Liver (tissue), 9 donors: ENCODE results near the gene TMEM59. TPM values are rescaled to one million over a fixed set of nuclear protein-coding genes. Genes with fewer than 3 reads are reported as not detected.
A peak's percentile ranks its signal among the peaks of the same experiment; 100 is the strongest.

Experiments
- DNase-seq: peaks from one replicate; pipeline ENCODE4 v3.0.0-alpha.2; 2017; ENCODE audit warnings: low spot score
- H3K27ac ChIP-seq, 2 donors: one replicate each; pipeline ENCODE4 v1.7.0; 2013; ENCODE audit warnings: inconsistent platforms in 2 of 2, low read length in 2 of 2, control low read depth in 1 of 2, low read depth in 1 of 2, mild to moderate bottlenecking in 1 of 2
- H3K27me3 ChIP-seq, 4 donors: one replicate each; pipeline versions ENCODE4 v1.6.1 to v1.7.0; 2013; ENCODE audit warnings: low read length in 3 of 4, inconsistent platforms in 1 of 4, mild to moderate bottlenecking in 1 of 4, moderate library complexity in 1 of 4; ENCODE audit not compliant: control insufficient read depth in 4 of 4, insufficient read depth in 4 of 4
- H3K36me3 ChIP-seq, 4 donors: one replicate each; pipeline versions ENCODE4 v1.6.1 to v1.7.0; 2013; ENCODE audit warnings: low read length in 3 of 4, mild to moderate bottlenecking in 3 of 4, low read depth in 1 of 4, moderate library complexity in 1 of 4; ENCODE audit not compliant: control insufficient read depth in 4 of 4, insufficient read depth in 3 of 4
- H3K4me1 ChIP-seq, 4 donors: one replicate each; pipeline versions ENCODE4 v1.6.1 to v1.7.0; 2013; ENCODE audit warnings: low read length in 3 of 4, mild to moderate bottlenecking in 3 of 4, moderate library complexity in 1 of 4; ENCODE audit not compliant: control insufficient read depth in 4 of 4, insufficient read depth in 4 of 4
- H3K4me3 ChIP-seq, 3 donors: one replicate each; pipeline versions ENCODE4 v1.6.1 to v1.7.0; 2013; ENCODE audit warnings: low read length in 3 of 3, control low read depth in 1 of 3, low read depth in 1 of 3, mild to moderate bottlenecking in 1 of 3
- H3K9ac ChIP-seq, 2 donors: one replicate each; pipeline ENCODE4 v1.7.0; 2013; ENCODE audit warnings: low read length in 2 of 2, mild to moderate bottlenecking in 2 of 2, moderate library complexity in 2 of 2, control low read depth in 1 of 2, low read depth in 1 of 2
- H3K9me3 ChIP-seq, 4 donors: one replicate each; pipeline versions ENCODE4 v1.6.1 to v1.7.0; 2013; ENCODE audit warnings: low read length in 3 of 4; ENCODE audit not compliant: control insufficient read depth in 4 of 4
- EGR1 ChIP-seq, 2 donors: IDR thresholded peaks; 2 replicates each; pipeline ENCODE4 v1.6.1; 2016 to 2018; ENCODE audit warnings: antibody characterized with exemption in 2 of 2, low read depth in 2 of 2
- FOXA1 ChIP-seq: IDR thresholded peaks from 2 replicates; pipeline ENCODE4 v1.6.1; 2016; ENCODE audit warnings: antibody characterized with exemption
- FOXA2 ChIP-seq: IDR thresholded peaks from 2 replicates; pipeline ENCODE4 v1.6.1; 2016; ENCODE audit warnings: antibody characterized with exemption
- GABPA ChIP-seq, 2 donors: IDR thresholded peaks in 1 of 2; conservative IDR thresholded peaks in 1 of 2; 2 replicates each; pipeline ENCODE4 v1.6.1; 2016; ENCODE audit warnings: antibody characterized with exemption in 2 of 2, mild to moderate bottlenecking in 1 of 2, moderate library complexity in 1 of 2
- HNF4A ChIP-seq, 2 donors: conservative IDR thresholded peaks; 2 replicates each; pipeline ENCODE4 v1.6.1; 2016; ENCODE audit warnings: antibody characterized with exemption in 2 of 2, mild to moderate bottlenecking in 2 of 2
- HNF4G ChIP-seq: IDR thresholded peaks from 2 replicates; pipeline ENCODE4 v1.6.1; 2016; ENCODE audit warnings: antibody characterized with exemption
- JUND ChIP-seq, 2 donors: IDR thresholded peaks; 2 replicates each; pipeline ENCODE4 v1.6.1; 2016; ENCODE audit warnings: antibody characterized with exemption in 2 of 2
- NR2F2 ChIP-seq: IDR thresholded peaks from 2 replicates; pipeline ENCODE4 v1.6.1; 2016; ENCODE audit warnings: antibody characterized with exemption
- RAD21 ChIP-seq, 2 donors: IDR thresholded peaks; 2 replicates each; pipeline ENCODE4 v1.6.1; 2016; ENCODE audit warnings: antibody characterized with exemption in 2 of 2, mild to moderate bottlenecking in 2 of 2
- RXRA ChIP-seq, 2 donors: IDR thresholded peaks; 2 replicates each; pipeline ENCODE4 v1.6.1; 2017 to 2018; ENCODE audit warnings: antibody characterized with exemption in 2 of 2, mild to moderate bottlenecking in 1 of 2
- SP1 ChIP-seq: IDR thresholded peaks from 2 replicates; pipeline ENCODE4 v1.6.1; 2018; ENCODE audit warnings: antibody characterized with exemption, mild to moderate bottlenecking
- TAF1 ChIP-seq: conservative IDR thresholded peaks from 2 replicates; pipeline ENCODE4 v1.6.1; 2016; ENCODE audit warnings: antibody characterized with exemption, mild to moderate bottlenecking
- YY1 ChIP-seq: IDR thresholded peaks from 2 replicates; pipeline ENCODE4 v1.6.1; 2016; ENCODE audit warnings: antibody characterized with exemption, mild to moderate bottlenecking
- WGBS: extraction: QIAGEN DNeasy Blood & Tissue Kit; methylation state at CpG from one replicate; pipeline ENCODE4 v1.1.7; 2013; 5-methylcytosine and 5-hydroxymethylcytosine counted together
- polyA plus RNA-seq, 2 donors: library from polyadenylated mRNA; stranded (reverse) in 1 of 2; unstranded in 1 of 2; fragments of 200-250 nt in 1 of 2; fragments of >200 nt in 1 of 2; fragmentation: Nextera tagmentation in 1 of 2; extraction: Ambion mirVana in 1 of 2; gene quantifications; one replicate each; pipeline versions ENCODE4 v1.2.1 to v1.2.3, GENCODE V29; 2013 to 2015
- total RNA-seq, 2 donors: library from RNA; depleted of rRNA; stranded (reverse); fragments of >200 nt; gene quantifications; one replicate each; pipeline ENCODE4 v1.2.3, GENCODE V29; 2014
- TF ChIP-seq, protein P1 (sequence below): IDR thresholded peaks from 2 replicates; pipeline ENCODE4 v1.6.1; 2016; ENCODE audit warnings: antibody characterized with exemption
- TF ChIP-seq, protein P2 (sequence below): fragments of 150-350 bp; IDR thresholded peaks from 2 replicates; pipeline ENCODE4 v1.5.1; 2017; ENCODE audit warnings: improper control_type of control experiment, low read depth, low read length; ENCODE audit not compliant: missing input control
- TF ChIP-seq, protein P3 (sequence below): IDR thresholded peaks from 2 replicates; pipeline ENCODE4 v1.6.1; 2016; ENCODE audit warnings: antibody characterized with exemption, mild to moderate bottlenecking
- TF ChIP-seq, protein P4 (sequence below): IDR thresholded peaks from 2 replicates; pipeline ENCODE4 v1.6.1; 2016; ENCODE audit warnings: antibody characterized with exemption
- TF ChIP-seq, protein P5 (sequence below): IDR thresholded peaks from 2 replicates; pipeline ENCODE4 v1.6.1; 2016; ENCODE audit warnings: antibody characterized with exemption
- donor health status: healthy.
- donor health status: healthy.
- donor health status: healthy.
- donor health status: healthy.
- donor health status: healthy.

TMEM59 gene
- total and polyA plus RNA-seq, 4 donors, result 255 to 436 (median 279) TPM

DNA sequence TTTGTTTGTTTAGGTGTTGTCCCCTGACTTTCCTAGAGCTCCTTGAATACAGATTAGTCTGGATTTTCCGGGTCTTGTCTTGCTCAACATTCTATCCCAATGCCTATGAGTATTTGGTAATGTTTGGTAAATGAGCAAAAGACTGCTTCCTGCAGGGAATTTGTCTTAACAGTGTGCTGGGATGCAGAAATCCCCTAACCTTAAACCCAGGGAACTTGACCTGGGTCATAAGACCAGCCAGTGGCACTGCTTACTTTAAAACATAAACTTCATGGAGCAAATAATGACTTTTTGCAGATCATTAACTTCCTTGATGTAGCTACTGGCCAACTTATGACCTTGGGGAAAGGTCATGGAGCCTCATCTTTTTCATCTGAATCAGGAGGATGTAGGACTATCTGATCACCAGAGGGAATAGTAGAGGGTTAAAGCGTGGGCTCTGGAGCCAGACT lies 27.6 kb upstream of the TMEM59 start:
- H3K27ac ChIP-seq, result peak overlapping the region; percentile 40 to 61
- DNase-seq, result no peak
- no peaks in the 10 kb centered on the region for H3K36me3 ChIP-seq
- 48% methylated on average over 2 of the region's 2 CpGs for WGBS
- H3K4me3 ChIP-seq, result no peak overlapping the region
- H3K9ac ChIP-seq, result no peak overlapping the region
- TF ChIP-seq HNF4G (no peak), SP1 (peak; percentile 27), RAD21 (IDR thresholded peaks at IDR 0.05) (no peak), TAF1 (no peak), EGR1 (IDR thresholded peaks at IDR 0.05; ENCODE audit: low read depth in 2 of 2) (no peak), GABPA (IDR thresholded peaks at IDR 0.05 in 1 of 2, conservative IDR thresholded peaks at IDR 0.05 in 1 of 2) (no peak), RXRA (IDR thresholded peaks at IDR 0.05) (peak; percentile 48 to 73), NR2F2 (no peak), FOXA2 (peak; percentile 7), JUND (IDR thresholded peaks at IDR 0.05) (peak in 1 of 2 donors; percentile 13), HNF4A (conservative IDR thresholded peaks at IDR 0.05) (peak; percentile 42 to 58)
- TF ChIP-seq, protein P1, sequence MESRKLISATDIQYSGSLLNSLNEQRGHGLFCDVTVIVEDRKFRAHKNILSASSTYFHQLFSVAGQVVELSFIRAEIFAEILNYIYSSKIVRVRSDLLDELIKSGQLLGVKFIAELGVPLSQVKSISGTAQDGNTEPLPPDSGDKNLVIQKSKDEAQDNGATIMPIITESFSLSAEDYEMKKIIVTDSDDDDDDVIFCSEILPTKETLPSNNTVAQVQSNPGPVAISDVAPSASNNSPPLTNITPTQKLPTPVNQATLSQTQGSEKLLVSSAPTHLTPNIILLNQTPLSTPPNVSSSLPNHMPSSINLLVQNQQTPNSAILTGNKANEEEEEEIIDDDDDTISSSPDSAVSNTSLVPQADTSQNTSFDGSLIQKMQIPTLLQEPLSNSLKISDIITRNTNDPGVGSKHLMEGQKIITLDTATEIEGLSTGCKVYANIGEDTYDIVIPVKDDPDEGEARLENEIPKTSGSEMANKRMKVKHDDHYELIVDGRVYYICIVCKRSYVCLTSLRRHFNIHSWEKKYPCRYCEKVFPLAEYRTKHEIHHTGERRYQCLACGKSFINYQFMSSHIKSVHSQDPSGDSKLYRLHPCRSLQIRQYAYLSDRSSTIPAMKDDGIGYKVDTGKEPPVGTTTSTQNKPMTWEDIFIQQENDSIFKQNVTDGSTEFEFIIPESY, result no peak
- TF ChIP-seq, protein P2, sequence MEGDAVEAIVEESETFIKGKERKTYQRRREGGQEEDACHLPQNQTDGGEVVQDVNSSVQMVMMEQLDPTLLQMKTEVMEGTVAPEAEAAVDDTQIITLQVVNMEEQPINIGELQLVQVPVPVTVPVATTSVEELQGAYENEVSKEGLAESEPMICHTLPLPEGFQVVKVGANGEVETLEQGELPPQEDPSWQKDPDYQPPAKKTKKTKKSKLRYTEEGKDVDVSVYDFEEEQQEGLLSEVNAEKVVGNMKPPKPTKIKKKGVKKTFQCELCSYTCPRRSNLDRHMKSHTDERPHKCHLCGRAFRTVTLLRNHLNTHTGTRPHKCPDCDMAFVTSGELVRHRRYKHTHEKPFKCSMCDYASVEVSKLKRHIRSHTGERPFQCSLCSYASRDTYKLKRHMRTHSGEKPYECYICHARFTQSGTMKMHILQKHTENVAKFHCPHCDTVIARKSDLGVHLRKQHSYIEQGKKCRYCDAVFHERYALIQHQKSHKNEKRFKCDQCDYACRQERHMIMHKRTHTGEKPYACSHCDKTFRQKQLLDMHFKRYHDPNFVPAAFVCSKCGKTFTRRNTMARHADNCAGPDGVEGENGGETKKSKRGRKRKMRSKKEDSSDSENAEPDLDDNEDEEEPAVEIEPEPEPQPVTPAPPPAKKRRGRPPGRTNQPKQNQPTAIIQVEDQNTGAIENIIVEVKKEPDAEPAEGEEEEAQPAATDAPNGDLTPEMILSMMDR, result no peak
- TF ChIP-seq, protein P3, sequence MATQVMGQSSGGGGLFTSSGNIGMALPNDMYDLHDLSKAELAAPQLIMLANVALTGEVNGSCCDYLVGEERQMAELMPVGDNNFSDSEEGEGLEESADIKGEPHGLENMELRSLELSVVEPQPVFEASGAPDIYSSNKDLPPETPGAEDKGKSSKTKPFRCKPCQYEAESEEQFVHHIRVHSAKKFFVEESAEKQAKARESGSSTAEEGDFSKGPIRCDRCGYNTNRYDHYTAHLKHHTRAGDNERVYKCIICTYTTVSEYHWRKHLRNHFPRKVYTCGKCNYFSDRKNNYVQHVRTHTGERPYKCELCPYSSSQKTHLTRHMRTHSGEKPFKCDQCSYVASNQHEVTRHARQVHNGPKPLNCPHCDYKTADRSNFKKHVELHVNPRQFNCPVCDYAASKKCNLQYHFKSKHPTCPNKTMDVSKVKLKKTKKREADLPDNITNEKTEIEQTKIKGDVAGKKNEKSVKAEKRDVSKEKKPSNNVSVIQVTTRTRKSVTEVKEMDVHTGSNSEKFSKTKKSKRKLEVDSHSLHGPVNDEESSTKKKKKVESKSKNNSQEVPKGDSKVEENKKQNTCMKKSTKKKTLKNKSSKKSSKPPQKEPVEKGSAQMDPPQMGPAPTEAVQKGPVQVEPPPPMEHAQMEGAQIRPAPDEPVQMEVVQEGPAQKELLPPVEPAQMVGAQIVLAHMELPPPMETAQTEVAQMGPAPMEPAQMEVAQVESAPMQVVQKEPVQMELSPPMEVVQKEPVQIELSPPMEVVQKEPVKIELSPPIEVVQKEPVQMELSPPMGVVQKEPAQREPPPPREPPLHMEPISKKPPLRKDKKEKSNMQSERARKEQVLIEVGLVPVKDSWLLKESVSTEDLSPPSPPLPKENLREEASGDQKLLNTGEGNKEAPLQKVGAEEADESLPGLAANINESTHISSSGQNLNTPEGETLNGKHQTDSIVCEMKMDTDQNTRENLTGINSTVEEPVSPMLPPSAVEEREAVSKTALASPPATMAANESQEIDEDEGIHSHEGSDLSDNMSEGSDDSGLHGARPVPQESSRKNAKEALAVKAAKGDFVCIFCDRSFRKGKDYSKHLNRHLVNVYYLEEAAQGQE, result no peak
- TF ChIP-seq, protein P4, sequence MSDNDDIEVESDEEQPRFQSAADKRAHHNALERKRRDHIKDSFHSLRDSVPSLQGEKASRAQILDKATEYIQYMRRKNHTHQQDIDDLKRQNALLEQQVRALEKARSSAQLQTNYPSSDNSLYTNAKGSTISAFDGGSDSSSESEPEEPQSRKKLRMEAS, result no peak
- TF ChIP-seq, protein P5, sequence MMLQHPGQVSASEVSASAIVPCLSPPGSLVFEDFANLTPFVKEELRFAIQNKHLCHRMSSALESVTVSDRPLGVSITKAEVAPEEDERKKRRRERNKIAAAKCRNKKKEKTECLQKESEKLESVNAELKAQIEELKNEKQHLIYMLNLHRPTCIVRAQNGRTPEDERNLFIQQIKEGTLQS, result no peak
- H3K9me3 ChIP-seq, result no peaks in the 10 kb centered on the region
- peaks cover 2 to 47% (median 36%) of the 10 kb centered on the region in 4 donors for H3K4me1 ChIP-seq
- no peaks in the 10 kb centered on the region for H3K27me3 ChIP-seq

DNA sequence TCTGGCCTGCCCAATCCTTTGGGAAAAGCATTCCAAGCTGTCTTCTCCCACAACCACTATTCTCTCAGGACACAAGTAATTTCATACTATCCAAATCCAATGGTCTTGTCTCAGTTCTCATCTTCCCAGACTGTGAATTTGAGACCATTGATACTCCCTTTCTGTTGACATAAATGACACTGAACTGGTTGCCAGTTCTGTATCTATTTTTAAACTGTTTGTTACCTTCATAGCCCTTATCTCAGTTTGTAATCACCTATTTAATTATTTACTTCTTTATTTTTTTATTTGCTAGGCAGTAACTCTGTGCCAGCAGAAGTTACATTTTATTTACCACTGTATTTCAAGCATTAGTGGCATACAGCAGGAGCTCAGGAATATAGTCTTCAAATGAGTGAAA lies 24.4 kb upstream of the TMEM59 start:
- H3K27ac ChIP-seq, result peak overlapping the region in 1 of 2 donors; percentile 22
- TF ChIP-seq YY1, result no peak
- no peak for TF ChIP-seq EGR1 (IDR thresholded peaks at IDR 0.05; ENCODE audit: low read depth in 2 of 2)
- TF ChIP-seq, protein P2, result no peak
- TF ChIP-seq TAF1, result no peak
- TF ChIP-seq, protein P5, result no peak
- no peak for TF ChIP-seq FOXA1
- TF ChIP-seq JUND (IDR thresholded peaks at IDR 0.05), result no peak
- no peak for TF ChIP-seq HNF4G
- no peak for TF ChIP-seq GABPA (IDR thresholded peaks at IDR 0.05 in 1 of 2, conservative IDR thresholded peaks at IDR 0.05 in 1 of 2)
- TF ChIP-seq, protein P4, result no peak
- peak; percentile 43 for TF ChIP-seq FOXA2
- no peak for TF ChIP-seq RAD21 (IDR thresholded peaks at IDR 0.05)
- TF ChIP-seq HNF4A (conservative IDR thresholded peaks at IDR 0.05), result peak in 1 of 2 donors; percentile 24
- TF ChIP-seq, protein P1, result no peak
- no peak for TF ChIP-seq SP1

More for the DNA sequence above, 24.4 kb upstream of the TMEM59 start:
- no peak for DNase-seq
- no peak overlapping the region for H3K4me3 ChIP-seq
- no peaks in the 10 kb centered on the region for H3K36me3 ChIP-seq
- no peaks in the 10 kb centered on the region for H3K27me3 ChIP-seq
- H3K9me3 ChIP-seq, result no peaks in the 10 kb centered on the region
- H3K4me1 ChIP-seq, result peaks cover 2 to 47% (median 36%) of the 10 kb centered on the region in 4 donors
- peak overlapping the region in 1 of 2 donors; percentile 56 for H3K9ac ChIP-seq
